SH-SY5Y (cell line): ENCODE results near the gene CEMIP.

Source experiments
- GATA2 ChIP-seq: IDR thresholded peaks from 2 replicates; pipeline ENCODE4 v1.6.1; 2011; ENCODE audit warnings: mild to moderate bottlenecking, low read depth, low read length
- GATA3 ChIP-seq: IDR thresholded peaks from 2 replicates; pipeline ENCODE4 v1.6.1; 2011; ENCODE audit warnings: low read depth, mild to moderate bottlenecking, low read length, moderate library complexity

GRCh38 chr15:80992006-80992405, 212.8 kb downstream of the CEMIP start:
- TF ChIP-seq GATA3 (no peak), GATA2 (no peak)
